Smooth muscle cell of the brain vasculature (primary cell): Measurements from ENCODE around the gene DBR1.
A peak's percentile ranks its signal among the peaks of the same experiment; 100 is the strongest.

Experiments used
- DNase-seq: peaks from one replicate; pipeline ENCODE4 v3.0.0-alpha.2; 2012; ENCODE audit warnings: low read depth, low spot score

The DBR1 gene

DNA sequence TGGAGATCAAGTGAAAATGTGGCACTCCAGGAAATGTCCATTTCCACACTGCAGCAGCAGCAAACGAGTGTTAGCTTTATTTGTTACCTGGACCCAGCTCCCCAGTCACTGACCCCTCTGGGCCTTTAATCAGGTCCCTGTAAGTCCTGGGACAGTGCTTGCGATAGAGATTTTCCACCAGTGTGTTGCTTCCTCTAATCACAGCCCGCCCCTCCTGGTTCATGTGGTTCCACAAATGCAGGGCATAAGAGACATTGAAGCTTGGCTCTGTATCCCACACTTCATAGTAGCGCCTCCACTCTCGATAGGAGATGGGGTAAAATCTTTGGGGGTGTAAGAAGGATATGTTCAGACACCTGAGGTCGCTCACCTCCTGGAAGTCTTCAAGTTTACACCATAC lies 50.5 kb downstream of the DBR1 start:
- DNase-seq, result no peak

DNA sequence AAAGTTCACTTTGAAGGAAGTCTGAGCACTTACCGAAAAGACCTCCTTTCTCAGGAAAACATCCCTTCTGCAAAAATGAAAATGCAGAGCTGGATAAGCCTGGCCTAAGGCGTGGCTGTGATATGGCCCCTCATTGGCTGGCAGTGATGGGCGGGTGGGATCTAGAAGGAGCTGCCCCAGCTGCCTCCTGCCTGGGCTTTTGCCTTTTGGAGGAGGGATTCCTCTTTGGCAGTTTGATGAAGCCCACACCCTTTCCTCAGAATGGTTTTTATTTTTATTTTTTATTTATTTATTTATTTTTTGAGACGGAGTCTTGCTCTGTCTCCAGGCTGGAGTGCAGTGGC lies 55.3 kb downstream of the DBR1 start:
- no peak for DNase-seq

DNA sequence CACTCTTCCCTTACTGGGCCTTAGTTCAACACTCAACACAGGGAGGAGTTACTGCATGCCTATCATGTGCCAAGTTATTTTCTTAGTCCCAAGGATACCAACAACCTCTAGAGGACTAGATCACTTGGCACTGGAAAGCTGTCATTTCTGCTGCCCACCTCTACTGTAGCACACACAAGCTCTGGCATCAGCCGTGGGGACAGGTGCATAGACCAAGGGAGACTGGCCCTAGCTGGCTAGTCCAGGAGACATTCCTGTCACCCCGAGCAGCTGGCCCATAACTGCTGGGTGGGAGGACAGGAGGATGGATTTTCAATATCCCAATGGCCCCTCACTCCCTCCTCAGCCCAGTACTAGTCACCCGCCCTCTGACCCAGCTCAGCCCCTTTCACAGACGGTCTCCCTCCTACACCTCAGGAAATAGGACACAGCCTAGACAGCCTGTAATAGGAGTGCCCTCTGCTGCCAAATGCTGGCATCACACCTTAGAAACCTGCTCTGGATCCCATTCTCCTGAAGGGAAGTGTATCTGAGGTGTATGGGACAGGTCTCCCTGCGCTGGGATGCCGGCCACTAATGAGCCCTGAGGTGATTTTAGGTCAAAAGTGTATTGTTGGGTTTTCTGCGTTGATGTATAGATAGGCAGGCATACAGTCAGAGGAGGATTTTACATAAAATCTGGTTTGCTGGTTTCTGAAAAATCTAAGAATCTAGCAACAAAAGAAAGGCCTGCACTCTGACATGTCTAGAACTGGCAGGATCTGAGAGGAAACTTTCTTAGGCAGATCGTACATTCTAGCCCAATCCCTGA lies 55.9 kb downstream of the DBR1 start:
- DNase-seq, result peak; percentile 50

DNA sequence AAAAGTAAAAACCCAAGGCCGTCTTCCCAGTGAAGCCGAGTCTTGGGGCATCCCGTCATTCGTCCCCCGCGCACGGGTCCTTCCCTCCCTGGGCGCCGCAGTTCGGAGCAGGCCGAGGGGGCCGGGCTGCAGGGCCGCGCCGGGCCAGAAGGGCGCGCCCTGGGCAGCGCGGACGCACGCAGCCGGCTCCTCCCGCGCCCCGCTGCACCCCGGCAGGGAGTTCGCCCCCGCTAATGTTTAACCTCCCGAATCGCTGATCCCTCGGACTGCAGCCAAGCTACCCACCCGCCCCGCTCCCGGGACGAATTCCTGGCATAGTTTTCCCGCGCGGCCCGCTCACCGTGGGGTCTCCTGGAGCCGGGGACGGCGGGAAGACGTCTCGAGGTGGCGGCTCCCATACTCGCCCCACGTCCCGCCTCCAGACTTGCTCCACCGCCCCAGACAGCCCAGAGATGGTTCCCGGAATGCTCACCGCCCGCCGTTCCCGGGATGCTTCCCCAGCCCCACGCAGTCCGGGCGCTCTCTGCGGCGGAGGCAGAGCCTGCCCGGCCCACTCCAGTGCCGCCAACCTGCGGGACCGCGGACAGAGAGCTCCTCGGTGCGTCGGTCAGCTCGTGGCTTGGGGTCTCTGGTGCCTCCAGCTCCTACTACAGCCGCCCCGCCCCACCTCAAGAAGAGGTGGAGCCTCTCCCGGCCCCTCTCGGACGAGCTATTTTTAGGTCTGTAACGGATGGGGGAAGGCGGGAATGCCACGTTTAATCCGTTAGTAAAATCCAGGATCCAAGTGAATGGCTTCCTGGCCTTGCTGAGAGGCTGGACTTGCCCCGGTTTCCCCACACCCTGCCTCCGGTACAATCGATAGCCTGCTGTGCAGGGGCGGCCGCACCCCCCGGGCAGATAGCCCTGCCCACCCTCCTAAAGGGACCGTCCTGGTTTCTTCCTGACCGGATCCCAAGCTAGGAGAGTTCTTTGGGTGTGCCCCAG lies 59.4 kb downstream of the DBR1 start, which contains the start of gene DZIP1L:
Gene DZIP1L, minus strand, starts transcription at position 621 of the 984 bp plus-strand sequence. CDS start 11,637 bp downstream, outside the sequence.
- DNase-seq, result no peak

DNA sequence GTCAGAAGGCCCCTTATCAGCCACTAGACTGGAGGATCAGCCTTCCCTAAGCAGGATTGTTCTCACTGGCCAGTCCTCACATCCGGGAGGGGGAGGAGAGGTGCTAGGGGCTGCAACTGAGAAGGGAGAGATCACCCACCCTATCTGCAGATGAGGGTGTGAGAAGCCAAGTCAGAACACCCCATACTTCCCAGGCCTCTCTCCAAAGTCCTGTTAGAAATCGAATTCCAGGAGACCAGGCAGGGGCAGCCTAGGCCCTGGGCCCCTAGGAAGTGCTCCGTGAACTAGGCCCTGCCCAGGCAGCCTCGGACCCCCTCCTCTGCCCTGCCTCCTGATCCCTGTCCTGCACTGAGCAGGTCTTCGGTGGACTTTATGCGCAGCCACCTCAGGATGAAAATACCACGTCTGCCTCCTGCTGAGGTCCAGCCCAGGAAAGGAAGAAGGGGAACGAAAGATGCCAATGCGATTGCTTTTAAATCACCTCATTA lies 60.2 kb downstream of the DBR1 start:
- DNase-seq, result no peak

DNA sequence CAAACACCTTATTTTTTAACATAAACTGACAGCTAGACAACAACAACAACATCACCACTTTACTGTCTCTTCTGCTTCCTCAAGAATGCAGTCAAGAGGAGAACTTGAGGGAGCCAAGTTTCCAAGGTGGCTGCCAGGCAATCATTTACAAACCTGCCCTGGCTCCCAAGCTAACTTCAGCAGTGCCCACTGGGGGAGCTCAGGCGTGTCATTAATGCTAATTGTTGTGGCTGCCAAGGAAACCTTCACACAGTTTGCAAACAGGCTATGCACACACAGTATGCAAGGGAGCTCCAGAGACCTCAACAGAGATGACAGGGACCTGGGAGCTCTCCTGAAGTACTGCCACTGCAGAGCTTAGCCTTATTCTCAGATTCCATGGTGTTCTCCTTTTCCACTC lies 61.4 kb downstream of the DBR1 start:
- no peak for DNase-seq

DNA sequence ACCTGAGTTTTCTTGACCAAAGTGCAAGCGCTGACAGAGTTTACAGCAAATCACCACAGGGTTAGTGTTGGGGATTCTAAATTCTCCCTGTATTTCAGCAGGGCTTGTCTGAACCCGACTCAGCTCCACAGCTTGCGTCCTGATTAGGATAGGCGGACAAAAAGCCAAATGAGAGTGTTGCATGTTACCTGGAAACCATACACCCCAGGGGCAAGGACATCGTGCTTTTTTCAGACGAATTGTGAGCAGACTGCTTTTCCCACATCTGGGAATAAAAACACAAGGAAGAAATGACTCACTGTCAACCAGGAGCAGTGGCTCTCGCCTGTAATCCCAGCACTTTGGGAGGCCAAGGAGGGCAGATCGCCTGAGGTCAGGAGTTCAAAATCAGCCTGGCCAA lies 62.4 kb downstream of the DBR1 start:
- DNase-seq, result no peak
